Psoas muscle (tissue), 8 donors: ENCODE data around the gene PTTG2. TPM values are rescaled to one million over a fixed set of nuclear protein-coding genes. Genes with fewer than 3 reads are reported as not detected.

Experiments used
- ATAC-seq, 4 donors: fragments of 200-7000 bp; cut with Tn5 transposase; one replicate each; pipeline ENCODE4 v1.9.1; 2020; ENCODE audit warnings: moderate library complexity in 3 of 4, mild to moderate bottlenecking in 2 of 4
- DNase-seq, 2 donors: peaks; one replicate each; pipeline ENCODE4 v3.0.0-alpha.2; 2020
- H3K27ac ChIP-seq: fragments of 200-600 bp; one replicate; pipeline ENCODE4 v1.8.0; 2022
- H3K27me3 ChIP-seq, 3 donors: fragments of 200-600 bp in 1 of 3; one replicate each; pipeline versions ENCODE4 v1.6.1 to v1.8.0; 2013 to 2022; ENCODE audit warnings: low read length in 2 of 3, mild to moderate bottlenecking in 2 of 3, moderate library complexity in 1 of 3; ENCODE audit not compliant: insufficient read depth in 3 of 3
- H3K36me3 ChIP-seq, 2 donors: fragments of 200-600 bp in 1 of 2; one replicate each; pipeline versions ENCODE4 v1.6.1 to v1.8.0; 2013 to 2022; ENCODE audit warnings: low read depth in 1 of 2, mild to moderate bottlenecking in 1 of 2, moderate library complexity in 1 of 2; ENCODE audit not compliant: insufficient read depth in 1 of 2
- H3K4me1 ChIP-seq: fragments of 200-600 bp; one replicate; pipeline ENCODE4 v1.8.0; 2022
- H3K4me3 ChIP-seq: fragments of 200-600 bp; one replicate; pipeline ENCODE4 v1.8.0; 2022; ENCODE audit warnings: mild to moderate bottlenecking
- H3K9me3 ChIP-seq: fragments of 200-600 bp; one replicate; pipeline ENCODE4 v1.8.0; 2022
- CTCF ChIP-seq: fragments of 200-600 bp; IDR thresholded peaks from one replicate; pipeline ENCODE4 v1.8.0; 2022; ENCODE audit warnings: antibody characterized with exemption
- WGBS, 3 donors: extraction: QIAGEN DNeasy Blood & Tissue Kit; methylation state at CpG; one replicate each; pipeline versions ENCODE4 v1.1.6 to v1.1.7; 2013; 5-methylcytosine and 5-hydroxymethylcytosine counted together
- intact Hi-C, 2 donors: fragments of 100-400 bp; cut with DNase I; formaldehyde crosslinking; loops; one replicate each; pipeline versions ENCODE4 v1.11.0 to v1.14.2; 2022
- polyA plus RNA-seq, 3 donors: library from polyadenylated mRNA; stranded (reverse); fragments of 200-250 nt; gene quantifications; one replicate each; pipeline ENCODE4 v1.2.3, GENCODE V29; 2013
- total RNA-seq, 4 donors: library from RNA; stranded (reverse); fragmentation: NEBNext Ultra II Directional in 2 of 4; extraction: Animal tissue kit (Norgen Biotek cat#: 25700) in 2 of 4; gene quantifications; one replicate each; pipeline versions ENCODE4 v1.2.1 to v1.2.4, GENCODE V29; 2021 to 2023
- donor health status: healthy with polysubstance abuse.
- donor health status: DM: no; HTN: no; CAD: no; lungs with moderate emphysema.
- donor health status: Bipolar disorder and iron deficiency.
- donor health status: healthy.
- donor health status: DM: yes; HTN: yes; CAD: no.
- donor health status: DM: no; HTN: no; CAD: no.
- donor health status: DM: no; HTN: no; CAD: no.
- donor health status: DM: yes; HTN: yes; CAD: no.

The PTTG2 gene
- total and polyA plus RNA-seq, 7 donors = 0.10 to 3.9 (median 0.69) TPM; not detected in 3

- Histone ChIP-seq H3K27ac (no peak overlapping the region), H3K4me3 (no peak overlapping the region), H3K4me1 (peaks cover 17% of the 10 kb centered on the region), H3K27me3 (no peaks in the 10 kb centered on the region), H3K9me3 (no peaks in the 10 kb centered on the region), H3K36me3 (peaks cover 0 to 2% of the 10 kb centered on the region in 2 donors)
- no peak for ATAC-seq
- WGBS, 3 donors = 58 to 79% (median 69%) methylated on average over 3 of the region's 3 CpGs
- no peak for DNase-seq
- no peak for TF ChIP-seq CTCF
- intact Hi-C loops = no loop called here
These were observed 43.9 kb downstream of the PTTG2 start for GRCh38 chr4:38004062-38004461.

DNA sequence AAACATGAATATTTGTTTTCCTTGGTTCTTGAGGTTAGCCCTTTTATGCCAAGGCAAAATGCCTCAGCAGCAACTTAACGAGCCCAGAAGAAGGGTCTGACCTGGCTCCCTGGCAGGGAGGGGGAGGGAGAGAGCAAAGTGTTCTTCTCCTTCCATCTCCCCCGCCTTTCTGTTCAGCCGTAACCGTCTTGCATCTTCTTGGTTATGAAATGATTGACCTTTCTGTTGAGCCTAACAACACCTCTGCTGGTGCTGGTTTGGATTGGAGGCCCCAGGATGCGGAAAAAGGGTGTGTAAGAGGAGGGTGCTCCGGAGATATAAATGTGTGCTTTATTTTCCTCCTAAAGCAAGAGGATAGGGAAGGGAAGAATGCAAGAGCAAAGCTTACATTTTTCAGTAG lies 44.7 kb downstream of the PTTG2 start:
- intact Hi-C loops = no loop called here
- TF ChIP-seq CTCF = no peak
- Histone ChIP-seq H3K9me3 (no peaks in the 10 kb centered on the region), H3K4me3 (no peak overlapping the region), H3K27ac (no peak overlapping the region), H3K36me3 (peaks cover 0 to 2% of the 10 kb centered on the region in 2 donors), H3K4me1 (peaks cover 21% of the 10 kb centered on the region), H3K27me3 (no peaks in the 10 kb centered on the region)
- DNase-seq (no peak), ATAC-seq (no peak)
- WGBS, 3 donors = 73 to 77% (median 74%) methylated on average over 6 of the region's 6 CpGs

DNA sequence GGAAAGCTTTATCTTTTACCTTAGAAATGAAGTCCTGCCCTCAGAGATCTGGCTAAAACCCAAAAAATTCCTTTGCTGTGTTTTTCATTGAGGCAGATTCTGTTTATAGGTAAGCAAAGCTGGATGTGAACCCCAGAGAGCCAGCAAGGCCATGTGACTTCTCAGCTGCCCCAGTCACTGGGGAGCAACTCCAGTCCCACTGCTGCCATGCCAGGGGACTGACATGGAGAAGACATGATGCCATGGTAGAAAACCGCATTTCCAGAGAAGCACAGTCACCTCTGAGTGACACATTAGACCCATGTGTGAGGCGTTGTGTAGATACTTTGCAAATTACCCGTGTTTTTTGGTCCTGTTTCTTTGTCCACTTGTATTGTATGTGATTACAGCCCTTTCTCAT lies 45.4 kb downstream of the PTTG2 start:
- ATAC-seq = peak in 2 of 4 donors; percentile 57 to 70
- Histone ChIP-seq H3K27ac (no peak overlapping the region), H3K4me1 (peaks cover 21% of the 10 kb centered on the region), H3K9me3 (no peaks in the 10 kb centered on the region), H3K36me3 (peaks cover 0 to 2% of the 10 kb centered on the region in 2 donors), H3K4me3 (no peak overlapping the region), H3K27me3 (no peaks in the 10 kb centered on the region)
- no peak for DNase-seq
- TF ChIP-seq CTCF = no peak
- WGBS, 3 donors = 56 to 63% (median 59%) methylated on average over 3 of the region's 3 CpGs
- intact Hi-C loops = no loop called here

- intact Hi-C loops = no loop called here
- Histone ChIP-seq H3K9me3 (no peaks in the 10 kb centered on the region), H3K27ac (no peak overlapping the region), H3K4me3 (no peak overlapping the region), H3K4me1 (peaks cover 21% of the 10 kb centered on the region), H3K27me3 (no peaks in the 10 kb centered on the region), H3K36me3 (no peaks in the 10 kb centered on the region)
- no peak for TF ChIP-seq CTCF
- DNase-seq (no peak), ATAC-seq (no peak)
- 73 to 76% (median 76%) methylated on average over 5 of the region's 5 CpGs for WGBS, 3 donors
These were observed 47.4 kb downstream of the PTTG2 start for GRCh38 chr4:38007645-38008044.

- intact Hi-C loops = no loop called here
- Histone ChIP-seq H3K4me1 (peaks cover 27% of the 10 kb centered on the region), H3K36me3 (no peaks in the 10 kb centered on the region), H3K9me3 (no peaks in the 10 kb centered on the region), H3K4me3 (no peak overlapping the region), H3K27me3 (no peaks in the 10 kb centered on the region), H3K27ac (no peak overlapping the region)
- ATAC-seq = peak in 2 of 4 donors; percentile 65 to 68
- no peak for DNase-seq
- TF ChIP-seq CTCF = no peak
- 80 to 92% (median 82%) methylated on average over 3 of the region's 3 CpGs for WGBS, 3 donors
These were observed 48.4 kb downstream of the PTTG2 start for GRCh38 chr4:38008571-38009021.
